Uterus (tissue), 4 donors: ENCODE results near the gene PLEKHG4B. TPM values are rescaled to one million over a fixed set of nuclear protein-coding genes. Genes with fewer than 3 reads are reported as not detected.

Source experiments
- DNase-seq, 2 donors: peaks; one replicate each; pipeline ENCODE4 v3.0.0-alpha.2; 2019 to 2020
- H3K27ac ChIP-seq, 2 donors: fragments of 200-600 bp; sonication (generic); 1 replicate in 1 of 2; 2 replicates in 1 of 2; pipeline ENCODE4 v1.5.1; 2016 to 2018
- H3K27me3 ChIP-seq, 2 donors: fragments of 200-600 bp; sonication (generic); one replicate each; pipeline ENCODE4 v1.5.1; 2018 to 2019; ENCODE audit warnings: control low read depth in 1 of 2
- H3K36me3 ChIP-seq, 2 donors: fragments of 200-600 bp; sonication (generic); one replicate each; pipeline ENCODE4 v1.5.1; 2019; ENCODE audit warnings: control low read depth in 1 of 2
- H3K4me1 ChIP-seq, 2 donors: fragments of 200-600 bp; sonication (generic); one replicate each; pipeline ENCODE4 v1.5.1; 2018 to 2019; ENCODE audit warnings: control low read depth in 1 of 2
- H3K4me3 ChIP-seq, 2 donors: fragments of 200-600 bp; sonication (generic); 1 replicate in 1 of 2; 2 replicates in 1 of 2; pipeline ENCODE4 v1.5.1; 2018 to 2019; ENCODE audit warnings: mild to moderate bottlenecking in 1 of 2
- H3K9me3 ChIP-seq, 2 donors: fragments of 200-600 bp; sonication (generic); one replicate each; pipeline ENCODE4 v1.5.1; 2019; ENCODE audit warnings: control low read depth in 1 of 2
- POLR2A ChIP-seq, 2 donors: fragments of 450-650 bp; IDR thresholded peaks; one replicate each; pipeline ENCODE4 v1.6.1; 2016; ENCODE audit warnings: antibody characterized with exemption in 2 of 2, mild to moderate bottlenecking in 1 of 2, moderate library complexity in 1 of 2
- intact Hi-C: fragments of 100-400 bp; cut with DNase I; formaldehyde crosslinking; loops from one replicate; pipeline ENCODE4 v1.15.1; 2023; ENCODE audit warnings: low total_unique reads
- total RNA-seq, 4 donors: library from RNA; depleted of rRNA in 3 of 4; stranded (reverse); fragments of >200 nt in 3 of 4; gene quantifications; one replicate each; pipeline versions ENCODE4 v1.1.0 to v1.2.4, GENCODE V29; 2014 to 2023
- TF ChIP-seq, protein P1 (sequence below), 4 experiments: fragments of 200-600 bp in 2 of 4; fragments of 450-650 bp in 2 of 4; sonication (generic) in 2 of 4; IDR thresholded peaks; one replicate each; pipeline ENCODE4 v1.5.1; 2016 to 2019; ENCODE audit warnings: antibody characterized with exemption in 4 of 4, mild to moderate bottlenecking in 2 of 4, moderate library complexity in 1 of 4
- donor health status: DM: yes; HTN: yes; CAD: no.

Gene PLEKHG4B
- total RNA-seq, 4 donors from 2014 or later = under 0.01 to 8.3 (median 0.37) TPM; not detected in 1

DNA sequence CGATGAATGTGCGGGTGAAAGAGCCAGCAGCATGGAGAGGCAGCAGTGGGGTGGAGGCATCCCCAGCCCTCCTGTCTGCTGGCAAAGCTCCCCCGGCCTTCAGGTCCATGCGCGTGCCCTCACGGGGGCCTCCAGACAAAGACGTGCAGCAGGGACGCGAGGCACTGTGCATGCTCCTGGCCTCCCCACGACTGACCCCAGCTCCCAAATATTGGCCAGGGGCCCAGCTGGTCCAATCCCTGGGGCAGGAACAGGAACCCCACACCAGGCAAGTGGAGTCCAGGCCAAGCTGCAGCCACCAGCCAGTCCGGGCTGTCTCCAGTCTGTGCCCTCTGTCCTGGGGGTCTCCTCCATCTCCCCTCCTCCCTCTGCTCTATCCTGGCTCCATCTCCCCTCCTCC, 65.8 kb downstream of the PLEKHG4B start:
- Histone ChIP-seq H3K36me3 (no peaks in the 10 kb centered on the region), H3K27me3 (no peaks in the 10 kb centered on the region), H3K27ac (no peak overlapping the region), H3K9me3 (no peaks in the 10 kb centered on the region), H3K4me3 (no peak overlapping the region), H3K4me1 (no peaks in the 10 kb centered on the region)
- intact Hi-C loops = no loop called here
- TF ChIP-seq, protein P1, sequence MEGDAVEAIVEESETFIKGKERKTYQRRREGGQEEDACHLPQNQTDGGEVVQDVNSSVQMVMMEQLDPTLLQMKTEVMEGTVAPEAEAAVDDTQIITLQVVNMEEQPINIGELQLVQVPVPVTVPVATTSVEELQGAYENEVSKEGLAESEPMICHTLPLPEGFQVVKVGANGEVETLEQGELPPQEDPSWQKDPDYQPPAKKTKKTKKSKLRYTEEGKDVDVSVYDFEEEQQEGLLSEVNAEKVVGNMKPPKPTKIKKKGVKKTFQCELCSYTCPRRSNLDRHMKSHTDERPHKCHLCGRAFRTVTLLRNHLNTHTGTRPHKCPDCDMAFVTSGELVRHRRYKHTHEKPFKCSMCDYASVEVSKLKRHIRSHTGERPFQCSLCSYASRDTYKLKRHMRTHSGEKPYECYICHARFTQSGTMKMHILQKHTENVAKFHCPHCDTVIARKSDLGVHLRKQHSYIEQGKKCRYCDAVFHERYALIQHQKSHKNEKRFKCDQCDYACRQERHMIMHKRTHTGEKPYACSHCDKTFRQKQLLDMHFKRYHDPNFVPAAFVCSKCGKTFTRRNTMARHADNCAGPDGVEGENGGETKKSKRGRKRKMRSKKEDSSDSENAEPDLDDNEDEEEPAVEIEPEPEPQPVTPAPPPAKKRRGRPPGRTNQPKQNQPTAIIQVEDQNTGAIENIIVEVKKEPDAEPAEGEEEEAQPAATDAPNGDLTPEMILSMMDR (IDR thresholded peaks at IDR 0.05) = no peak
- DNase-seq = no peak

DNA sequence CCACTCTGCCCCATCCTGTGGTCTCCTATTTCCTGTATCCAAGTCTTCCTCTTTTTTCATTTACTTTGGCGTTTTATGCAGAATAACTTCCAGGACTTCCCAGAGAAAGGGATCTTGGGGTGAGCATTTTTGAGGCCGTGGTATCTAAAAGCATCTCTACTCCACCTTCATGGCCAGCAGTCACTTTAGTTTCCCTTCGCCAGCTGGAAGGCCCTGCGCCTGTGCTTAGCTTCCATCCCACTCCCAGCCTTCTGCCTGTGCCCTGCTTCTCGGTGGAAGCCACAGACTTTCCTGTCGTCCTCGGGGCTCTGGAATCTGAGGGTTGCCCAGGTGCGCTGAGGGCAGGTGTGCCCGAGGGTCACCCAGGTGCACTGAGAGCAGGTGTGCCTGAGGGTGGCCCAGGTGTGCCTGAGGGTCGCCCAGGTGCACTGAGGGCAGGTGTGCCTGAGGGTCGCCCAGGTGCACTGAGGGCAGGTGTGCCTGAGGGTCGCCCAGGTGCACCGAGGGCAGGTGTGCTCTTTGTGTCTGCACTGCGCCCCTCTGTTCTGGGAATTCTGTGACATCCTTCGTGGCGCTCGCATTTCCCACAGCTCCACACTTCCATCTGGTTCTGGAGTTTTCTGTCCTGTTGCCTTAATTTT, 67.0 kb downstream of the PLEKHG4B start:
- no peaks in the 10 kb centered on the region for H3K9me3 ChIP-seq
- H3K27ac ChIP-seq = no peak overlapping the region
- intact Hi-C loops = no loop called here
- TF ChIP-seq, protein P1 (IDR thresholded peaks at IDR 0.05) = no peak
- TF ChIP-seq POLR2A (IDR thresholded peaks at IDR 0.05) = no peak
- DNase-seq = no peak
- H3K4me1 ChIP-seq = no peaks in the 10 kb centered on the region
- H3K4me3 ChIP-seq = no peak overlapping the region
- H3K36me3 ChIP-seq = no peaks in the 10 kb centered on the region
- H3K27me3 ChIP-seq = no peaks in the 10 kb centered on the region

DNA sequence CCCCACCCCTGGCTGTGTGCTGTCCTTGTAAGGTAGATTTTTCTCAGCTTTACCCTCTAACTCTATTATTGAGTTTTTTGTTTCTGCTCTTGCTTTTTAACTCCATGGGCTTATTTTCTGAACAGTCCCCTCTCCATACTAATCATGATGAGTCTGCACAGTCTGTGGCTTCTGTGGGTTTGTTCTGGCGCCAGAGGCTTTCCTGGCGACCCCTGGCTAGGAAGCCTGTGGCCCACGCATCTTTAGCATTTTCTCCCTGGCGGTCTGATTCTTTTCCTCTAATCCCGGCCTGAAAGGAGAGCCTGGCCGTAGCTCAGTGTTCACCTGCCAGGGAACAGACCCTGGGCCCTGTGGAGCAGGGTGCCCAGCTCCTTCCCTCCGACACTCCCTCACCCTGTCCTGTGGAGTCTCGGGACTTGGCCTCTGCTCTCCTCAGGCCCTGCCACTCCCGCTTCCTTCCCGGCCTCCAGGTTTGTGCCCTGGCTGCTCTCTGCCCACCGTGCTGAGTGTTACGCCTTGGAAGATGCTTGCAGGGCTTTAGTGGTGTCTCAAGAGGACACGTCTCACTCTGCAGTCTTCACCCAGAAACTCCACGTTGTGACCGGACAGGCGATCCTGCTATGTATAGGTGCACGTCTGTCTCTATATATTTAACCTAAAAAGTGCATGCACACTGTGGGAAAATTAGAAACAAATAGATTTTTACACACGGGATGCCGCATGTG, 67.6 kb downstream of the PLEKHG4B start:
- intact Hi-C loops = no loop called here
- Histone ChIP-seq H3K36me3 (no peaks in the 10 kb centered on the region), H3K27ac (no peak overlapping the region), H3K4me3 (no peak overlapping the region), H3K4me1 (no peaks in the 10 kb centered on the region), H3K27me3 (no peaks in the 10 kb centered on the region), H3K9me3 (no peaks in the 10 kb centered on the region)
- no peak for TF ChIP-seq POLR2A (IDR thresholded peaks at IDR 0.05)
- TF ChIP-seq, protein P1 (IDR thresholded peaks at IDR 0.05) = no peak
- no peak for DNase-seq

DNA sequence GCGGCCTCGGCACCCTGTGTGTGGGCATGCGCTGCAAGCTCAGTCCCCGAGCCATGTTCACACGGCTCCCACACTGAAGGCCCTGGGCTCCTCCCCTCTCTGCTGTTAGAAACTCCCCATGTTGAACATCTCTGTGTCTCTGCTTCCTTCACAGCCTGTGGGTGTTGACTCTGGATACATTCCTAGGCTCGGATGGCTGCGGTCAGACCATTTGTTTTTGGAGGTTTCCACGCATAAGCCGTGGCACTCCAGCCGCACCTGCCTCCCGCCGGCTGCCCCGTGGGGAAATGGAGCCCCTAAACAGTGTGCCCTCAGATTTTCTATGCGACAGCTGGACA, 68.2 kb downstream of the PLEKHG4B start:
- H3K9me3 ChIP-seq = no peaks in the 10 kb centered on the region
- DNase-seq = no peak
- H3K27me3 ChIP-seq = no peaks in the 10 kb centered on the region
- TF ChIP-seq, protein P1 (IDR thresholded peaks at IDR 0.05) = no peak
- no peak for TF ChIP-seq POLR2A (IDR thresholded peaks at IDR 0.05)
- no peak overlapping the region for H3K4me3 ChIP-seq
- H3K36me3 ChIP-seq = no peaks in the 10 kb centered on the region
- H3K4me1 ChIP-seq = no peaks in the 10 kb centered on the region
- intact Hi-C loops = no loop called here
- H3K27ac ChIP-seq = no peak overlapping the region

DNA sequence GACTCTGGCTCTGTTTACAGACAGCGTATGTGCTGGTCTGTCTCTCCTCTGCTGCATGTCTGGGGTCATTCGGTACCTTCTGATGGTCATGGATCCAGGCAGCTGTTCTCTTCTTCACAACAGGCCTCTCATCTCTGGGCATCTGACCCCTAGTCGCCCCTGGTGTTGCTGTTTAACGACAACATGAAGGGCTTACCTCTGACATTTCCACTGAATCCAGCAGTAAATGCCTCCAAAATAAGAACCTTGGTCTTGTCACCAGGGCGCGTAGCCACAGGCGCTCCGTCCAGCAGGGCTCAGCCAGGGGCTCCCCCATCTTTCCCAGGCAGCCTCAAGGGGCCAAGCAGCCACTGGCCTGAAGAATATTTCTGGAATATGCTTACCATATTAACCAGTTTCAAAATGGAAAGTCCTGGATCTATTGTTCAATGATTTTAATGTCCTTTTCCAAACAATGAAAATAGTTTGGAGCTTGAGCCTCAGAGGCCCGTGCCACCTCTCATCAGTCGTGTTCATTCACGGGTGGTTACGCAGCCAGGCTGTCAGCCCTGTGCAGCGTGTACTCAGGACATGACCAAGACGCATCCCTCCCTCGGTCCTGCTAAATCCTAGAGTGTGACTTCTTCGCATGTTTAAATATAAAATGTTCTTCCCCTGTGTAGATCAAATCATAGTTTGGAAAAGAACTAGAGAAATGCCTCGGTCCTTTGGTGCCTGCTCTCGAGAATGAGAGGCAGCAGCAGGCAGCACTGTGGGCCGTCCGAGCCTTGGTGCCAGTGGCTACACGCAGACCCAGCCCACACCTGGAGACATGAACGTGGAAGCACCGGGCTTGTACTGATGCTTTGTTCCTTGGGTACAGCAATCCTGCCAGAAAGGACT, 69.2 kb downstream of the PLEKHG4B start:
- no peak for DNase-seq
- Histone ChIP-seq H3K4me3 (no peak overlapping the region), H3K27me3 (no peaks in the 10 kb centered on the region), H3K36me3 (no peaks in the 10 kb centered on the region), H3K4me1 (no peaks in the 10 kb centered on the region), H3K9me3 (no peaks in the 10 kb centered on the region), H3K27ac (no peak overlapping the region)
- intact Hi-C loops = no loop called here
- TF ChIP-seq POLR2A (IDR thresholded peaks at IDR 0.05) = no peak
- TF ChIP-seq, protein P1 (IDR thresholded peaks at IDR 0.05) = no peak
